AG10803 (cell line): ENCODE measurements around the gene RECQL5.

Experiments
- DNase-seq: peaks from one replicate; pipeline ENCODE4 v3.0.0; 2010; ENCODE audit warnings: low read depth
- H3K4me3 ChIP-seq: 2 replicates; pipeline ENCODE4 v1.5.1; 2011; ENCODE audit warnings: mild to moderate bottlenecking, low read length, control low read depth
- TF ChIP-seq, protein P1 (sequence below): conservative IDR thresholded peaks from 2 replicates; pipeline ENCODE4 v1.5.1; 2011; ENCODE audit warnings: mild to moderate bottlenecking, low read length, control low read depth, inconsistent platforms

The RECQL5 gene

GRCh38 chr17:75614006-75614405, 52.9 kb downstream of the RECQL5 start:
- no peak for DNase-seq
- H3K4me3 ChIP-seq, result no peak overlapping the region
- TF ChIP-seq, protein P1, sequence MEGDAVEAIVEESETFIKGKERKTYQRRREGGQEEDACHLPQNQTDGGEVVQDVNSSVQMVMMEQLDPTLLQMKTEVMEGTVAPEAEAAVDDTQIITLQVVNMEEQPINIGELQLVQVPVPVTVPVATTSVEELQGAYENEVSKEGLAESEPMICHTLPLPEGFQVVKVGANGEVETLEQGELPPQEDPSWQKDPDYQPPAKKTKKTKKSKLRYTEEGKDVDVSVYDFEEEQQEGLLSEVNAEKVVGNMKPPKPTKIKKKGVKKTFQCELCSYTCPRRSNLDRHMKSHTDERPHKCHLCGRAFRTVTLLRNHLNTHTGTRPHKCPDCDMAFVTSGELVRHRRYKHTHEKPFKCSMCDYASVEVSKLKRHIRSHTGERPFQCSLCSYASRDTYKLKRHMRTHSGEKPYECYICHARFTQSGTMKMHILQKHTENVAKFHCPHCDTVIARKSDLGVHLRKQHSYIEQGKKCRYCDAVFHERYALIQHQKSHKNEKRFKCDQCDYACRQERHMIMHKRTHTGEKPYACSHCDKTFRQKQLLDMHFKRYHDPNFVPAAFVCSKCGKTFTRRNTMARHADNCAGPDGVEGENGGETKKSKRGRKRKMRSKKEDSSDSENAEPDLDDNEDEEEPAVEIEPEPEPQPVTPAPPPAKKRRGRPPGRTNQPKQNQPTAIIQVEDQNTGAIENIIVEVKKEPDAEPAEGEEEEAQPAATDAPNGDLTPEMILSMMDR, result no peak

- H3K4me3 ChIP-seq, result no peak overlapping the region
- no peak for DNase-seq
- TF ChIP-seq, protein P1, result no peak
Measured at GRCh38 chr17:75612906-75613626, 53.9 kb downstream of the RECQL5 start.

DNA sequence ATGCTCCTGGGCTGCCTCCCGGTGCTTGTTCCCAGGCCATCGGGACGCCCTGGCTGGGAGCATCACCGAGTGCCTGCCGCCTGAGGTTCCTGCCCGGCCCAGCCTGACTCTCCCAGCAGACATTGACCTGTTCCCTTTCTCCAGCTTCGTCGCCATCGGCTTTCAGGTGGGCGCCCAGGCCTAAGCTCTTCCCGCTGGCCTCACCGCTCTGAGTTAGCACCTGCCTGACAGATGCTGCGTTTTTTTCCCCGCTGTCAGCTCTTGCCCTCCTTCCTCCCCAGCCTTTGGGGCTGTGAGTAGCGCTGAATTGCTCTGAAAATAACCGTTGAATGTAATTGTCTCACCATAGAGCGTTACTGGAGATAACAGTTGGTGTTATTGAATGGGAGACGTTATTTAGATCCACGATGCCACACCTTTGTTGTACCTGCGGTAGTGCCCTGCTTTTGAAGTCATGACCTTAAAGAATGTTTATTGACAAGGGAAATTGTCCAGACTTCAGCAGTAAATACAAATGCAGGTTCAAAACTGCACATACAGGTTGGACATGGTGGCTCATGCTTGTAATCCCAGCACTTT, 55.0 kb downstream of the RECQL5 start:
- no peak overlapping the region for H3K4me3 ChIP-seq
- DNase-seq, result no peak
- TF ChIP-seq, protein P1, result no peak

GRCh38 chr17:75610103-75610984, 56.6 kb downstream of the RECQL5 start:
- no peak overlapping the region for H3K4me3 ChIP-seq

GRCh38 chr17:75607086-75607485, 59.9 kb downstream of the RECQL5 start:
- TF ChIP-seq, protein P1, result no peak
- no peak overlapping the region for H3K4me3 ChIP-seq
- no peak for DNase-seq

More at GRCh38 chr17:75610103-75610984, 56.6 kb downstream of the RECQL5 start:
- DNase-seq, result no peak
- TF ChIP-seq, protein P1, result no peak

- DNase-seq, result no peak
- H3K4me3 ChIP-seq, result no peak overlapping the region
- TF ChIP-seq, protein P1, result no peak
Measured at GRCh38 chr17:75605790-75606189, 61.2 kb downstream of the RECQL5 start.
